IMR-90 (cell line): ENCODE data around the gene LRP1B.

Experiments
- CTCF ChIP-seq: conservative IDR thresholded peaks from 2 replicates; pipeline ENCODE4 v1.5.1; 2012; ENCODE audit warnings: mild to moderate bottlenecking, low read depth, low read length, improper control_type of control experiment
- POLR2A ChIP-seq: IDR thresholded peaks from 2 replicates; pipeline ENCODE4 v1.6.1; 2012; ENCODE audit warnings: mild to moderate bottlenecking, low read depth, low read length
- RAD21 ChIP-seq: IDR thresholded peaks from 2 replicates; pipeline ENCODE4 v1.6.1; 2012; ENCODE audit warnings: low read length, improper control_type of control experiment

DNA sequence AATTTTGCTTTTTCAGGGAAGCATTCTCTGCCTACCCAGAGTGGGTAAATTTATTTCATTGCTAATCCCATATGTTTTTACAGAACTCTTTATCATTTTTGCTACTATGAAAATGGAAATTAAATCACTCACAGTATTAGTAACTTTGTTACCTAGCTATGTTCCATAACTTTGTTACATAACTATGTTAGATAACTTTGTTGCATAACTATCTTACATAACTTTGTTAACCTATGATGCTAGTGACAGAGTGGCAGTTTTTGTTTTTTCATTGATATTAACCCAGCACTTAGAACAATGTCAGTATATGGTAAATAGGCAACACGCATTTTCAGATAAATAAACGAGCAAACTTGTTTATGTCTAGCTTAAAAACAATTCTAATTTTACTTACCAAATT is 286.6 kb downstream of the LRP1B start:
- TF ChIP-seq CTCF (no peak), POLR2A (no peak), RAD21 (no peak)
